GM23248 (cell line): Measurements from ENCODE around the gene GCK. TPM values are rescaled to one million over a fixed set of nuclear protein-coding genes. Genes with fewer than 3 reads are reported as not detected.

ENCODE experiments used
- DNase-seq: peaks from one replicate; pipeline ENCODE4 v3.0.0-alpha.2; 2015
- H2AFZ ChIP-seq: fragments of 200-600 bp; sonication (generic); 2 replicates; pipeline ENCODE4 v1.6.1; 2016; ENCODE audit warnings: antibody characterized with exemption
- H3F3A ChIP-seq: fragments of 200-600 bp; sonication (generic); 2 replicates; pipeline ENCODE4 v1.6.1; 2016; ENCODE audit warnings: mild to moderate bottlenecking, antibody characterized with exemption, mixed run types; ENCODE audit not compliant: insufficient read depth
- H3K27ac ChIP-seq: fragments of 200-600 bp; sonication (generic); 2 replicates; pipeline ENCODE4 v1.5.1; 2016; ENCODE audit warnings: mild to moderate bottlenecking
- H3K27me3 ChIP-seq: fragments of 200-600 bp; sonication (generic); replicated peaks from 2 replicates; pipeline ENCODE4 v1.6.1; 2016; ENCODE audit warnings: mild to moderate bottlenecking; ENCODE audit not compliant: insufficient read depth
- H3K36me3 ChIP-seq: fragments of 200-600 bp; sonication (generic); 2 replicates; pipeline ENCODE4 v1.6.1; 2016; ENCODE audit warnings: low read depth, mild to moderate bottlenecking
- H3K4me1 ChIP-seq: fragments of 200-600 bp; sonication (generic); 2 replicates; pipeline ENCODE4 v1.6.1; 2016; ENCODE audit warnings: mild to moderate bottlenecking; ENCODE audit not compliant: insufficient read depth
- H3K4me2 ChIP-seq: fragments of 200-600 bp; sonication (generic); one replicate; pipeline ENCODE4 v1.6.1; 2016; ENCODE audit warnings: mild to moderate bottlenecking; ENCODE audit not compliant: unreplicated experiment
- H3K4me3 ChIP-seq: fragments of 200-600 bp; sonication (generic); 2 replicates; pipeline ENCODE4 v1.5.1; 2016; ENCODE audit warnings: mild to moderate bottlenecking
- H3K79me2 ChIP-seq: fragments of 200-600 bp; sonication (generic); 2 replicates; pipeline ENCODE4 v1.6.1; 2016; ENCODE audit warnings: mild to moderate bottlenecking; ENCODE audit not compliant: insufficient read depth
- H3K9ac ChIP-seq: fragments of 200-600 bp; sonication (generic); 2 replicates; pipeline ENCODE4 v1.6.1; 2016; ENCODE audit warnings: mild to moderate bottlenecking
- H3K9me2 ChIP-seq: fragments of 200-600 bp; sonication (generic); 2 replicates; pipeline ENCODE4 v1.6.1; 2016; ENCODE audit warnings: mixed run types, mild to moderate bottlenecking, moderate library complexity; ENCODE audit not compliant: insufficient read depth
- H3K9me3 ChIP-seq: fragments of 200-600 bp; sonication (generic); one replicate; pipeline ENCODE4 v1.6.1; 2017; ENCODE audit warnings: low read depth
- H4K20me1 ChIP-seq: fragments of 200-600 bp; sonication (generic); 2 replicates; pipeline ENCODE4 v1.6.0; 2016; ENCODE audit not compliant: insufficient read depth
- EZH2 ChIP-seq: fragments of 200-600 bp; sonication (generic); IDR thresholded peaks from 2 replicates; pipeline ENCODE4 v1.6.1; 2018; ENCODE audit warnings: antibody characterized with exemption, mild to moderate bottlenecking; ENCODE audit not compliant: insufficient read depth, poor library complexity, severe bottlenecking
- EZH2phosphoT487 ChIP-seq: fragments of 200-600 bp; sonication (generic); IDR thresholded peaks from 2 replicates; pipeline ENCODE4 v1.6.1; 2018; ENCODE audit warnings: antibody characterized with exemption, moderate library complexity, mild to moderate bottlenecking, low read depth; ENCODE audit not compliant: insufficient read depth
- WGBS, 2 experiments: methylation state at CpG; one replicate each; pipeline ENCODE4 v1.1.6; 2015 to 2017; ENCODE audit warnings: low lambda C conversion rate in 2 of 2, low coverage in 1 of 2; ENCODE audit errors: missing lambda C conversion rate in 2 of 2; 5-methylcytosine and 5-hydroxymethylcytosine counted together
- in situ Hi-C: fragments of 300-500 bp; cut with MboI; formaldehyde crosslinking; loops from 2 replicates; pipeline ENCODE4 v1.15.0; 2020
- polyA plus RNA-seq: library from polyadenylated mRNA; unstranded; fragments of >200 nt; fragmentation: Nextera tagmentation; extraction: Ambion mirVana; gene quantifications from 2 replicates; pipeline ENCODE4 v1.2.1, GENCODE V29; 2016
- total RNA-seq: library from RNA; depleted of rRNA; stranded (reverse); fragments of >200 nt; shearing (Covaris generic); gene quantifications from 2 replicates; pipeline ENCODE4 v1.2.3, GENCODE V29; 2014

The GCK gene
- total and polyA plus RNA-seq, 2 experiments from 2014 or later: 0.11 to 0.23 TPM

DNA sequence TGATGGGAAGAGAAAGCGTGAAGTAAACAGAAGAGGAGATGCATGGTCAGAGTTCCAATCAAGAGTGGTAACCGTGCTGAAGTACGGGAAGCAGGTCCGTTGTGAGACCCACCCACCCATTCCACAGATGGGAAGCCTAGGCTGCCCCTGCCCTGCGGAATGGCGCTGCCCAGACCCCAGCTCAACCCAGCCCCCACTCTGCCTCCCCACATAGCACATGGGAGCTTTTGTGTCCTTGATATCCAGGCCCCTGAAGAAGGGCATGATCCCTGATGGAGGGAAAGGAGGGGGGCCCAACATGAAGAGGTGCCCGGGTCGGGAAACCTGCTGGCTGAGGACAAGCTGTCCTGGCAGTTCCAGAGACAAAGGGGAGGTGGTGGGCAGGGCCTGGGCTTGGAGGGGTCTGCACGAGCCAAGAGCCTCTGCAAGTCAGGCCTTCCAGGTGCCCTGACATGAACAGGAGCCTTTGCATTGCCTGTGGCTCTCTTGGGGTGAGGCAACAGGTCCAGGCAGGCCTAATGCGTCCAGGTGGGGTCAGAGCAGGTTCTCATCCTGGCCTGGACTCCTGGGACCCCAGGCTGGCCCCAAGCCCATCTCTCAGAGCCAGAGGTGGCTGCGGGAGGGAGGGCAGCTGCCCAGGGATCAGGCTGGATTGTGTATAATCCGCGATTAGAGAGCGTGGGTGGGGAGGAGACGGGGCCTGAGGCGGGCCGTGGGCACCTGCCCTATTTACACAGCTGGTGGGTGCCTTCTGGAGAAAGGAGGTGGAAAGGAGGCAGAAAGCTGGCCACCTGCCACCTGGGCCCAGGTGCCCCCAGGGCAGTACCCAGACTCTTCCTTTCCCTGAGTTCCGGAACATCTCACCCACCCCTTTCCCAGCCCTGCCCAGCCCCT lies 35.1 kb upstream of the GCK start:
- Histone ChIP-seq H3K9ac (no peak overlapping the region), H3K9me2 (no peaks in the 10 kb centered on the region), H4K20me1 (no peaks in the 10 kb centered on the region), H3K4me2 (no peak overlapping the region), H3K27me3 (peaks cover 8% of the 10 kb centered on the region; the same call in 1 of the 2 replicates), H3K36me3 (no peaks in the 10 kb centered on the region), H3F3A (no peaks in the 10 kb centered on the region), H3K4me1 (no peaks in the 10 kb centered on the region), H2AFZ (no peak overlapping the region), H3K27ac (no peak overlapping the region), H3K9me3 (no peaks in the 10 kb centered on the region), H3K79me2 (no peaks in the 10 kb centered on the region), H3K4me3 (no peak overlapping the region)
- 50 to 53% methylated on average over 17 to 18 of the region's 18 CpGs for WGBS, 2 experiments
- in situ Hi-C loops: no loop called here
- TF ChIP-seq EZH2: no peak
- no peak for TF ChIP-seq EZH2phosphoT487
- DNase-seq: no peak

DNA sequence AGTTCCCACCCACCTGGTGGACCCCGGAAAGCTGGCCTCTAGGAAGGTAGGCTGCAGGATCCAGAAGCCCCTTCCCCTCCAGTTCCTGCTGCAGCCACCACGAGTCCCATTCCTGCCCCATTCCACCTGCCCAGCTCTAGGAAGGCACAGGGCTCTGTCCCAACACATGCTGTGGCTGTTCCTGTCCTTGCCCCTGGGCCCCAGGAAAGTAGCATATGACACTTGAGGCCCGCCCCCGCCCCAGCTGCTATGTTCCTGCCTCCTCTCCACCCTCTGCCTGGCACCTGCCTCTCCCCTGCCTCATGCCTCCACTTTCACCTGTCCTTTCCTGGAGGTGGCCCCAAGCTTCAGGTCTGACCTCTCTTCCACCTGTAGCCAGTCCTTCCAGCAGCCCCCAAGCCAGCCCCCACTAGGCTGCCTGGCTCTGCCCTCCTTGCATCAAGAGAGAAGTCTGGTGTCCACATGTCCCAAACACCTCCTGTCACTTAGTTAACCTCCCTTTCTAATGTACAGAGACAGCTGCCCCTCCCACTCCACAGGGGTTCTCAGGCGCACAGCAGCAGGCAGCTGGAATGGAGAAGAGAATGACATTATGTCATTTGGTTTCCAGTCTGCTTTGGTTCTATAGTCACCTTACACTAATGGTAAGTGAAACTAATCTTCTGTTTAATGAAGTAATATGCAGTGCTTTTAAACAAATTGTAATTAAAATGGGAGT lies 34.3 kb upstream of the GCK start:
- Histone ChIP-seq H3K27ac (no peak overlapping the region), H3K4me2 (no peak overlapping the region), H3K4me3 (no peak overlapping the region), H4K20me1 (no peaks in the 10 kb centered on the region), H3K36me3 (no peaks in the 10 kb centered on the region), H2AFZ (no peak overlapping the region), H3K9ac (no peak overlapping the region), H3K4me1 (no peaks in the 10 kb centered on the region), H3K79me2 (no peaks in the 10 kb centered on the region), H3K9me2 (no peaks in the 10 kb centered on the region), H3K27me3 (peaks cover 8% of the 10 kb centered on the region; the same call in 1 of the 2 replicates), H3K9me3 (no peaks in the 10 kb centered on the region), H3F3A (no peaks in the 10 kb centered on the region)
- TF ChIP-seq EZH2 (no peak), EZH2phosphoT487 (no peak)
- no peak for DNase-seq
- WGBS, 2 experiments: 29 to 31% methylated on average over 5 of the region's 5 CpGs
- in situ Hi-C loops: no loop called here

DNA sequence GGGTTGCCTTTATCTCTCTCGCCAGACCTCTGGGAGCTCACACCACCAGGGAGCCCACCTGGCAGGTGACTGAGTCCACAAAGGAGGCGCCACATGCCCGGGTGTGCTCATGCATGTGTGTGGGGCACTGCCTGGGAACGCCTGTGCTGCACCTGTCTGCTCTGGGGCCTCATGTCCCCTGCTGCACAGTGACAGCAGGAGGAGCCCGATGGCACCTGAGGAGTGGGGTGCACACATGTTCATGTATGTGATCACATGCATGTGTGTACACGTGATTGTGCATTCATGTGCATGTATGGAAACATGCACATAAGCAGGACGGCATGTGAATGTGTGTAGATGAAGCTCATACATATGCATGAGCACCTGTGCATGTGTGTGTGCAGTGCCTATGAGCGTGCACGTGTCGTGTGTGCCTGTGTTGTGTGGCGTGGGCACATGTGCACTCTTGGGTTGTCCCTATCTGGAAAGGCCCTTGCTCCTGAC lies 33.6 kb upstream of the GCK start:
- WGBS, 2 experiments: 60 to 69% methylated on average over 11 of the region's 11 CpGs
- in situ Hi-C loops: no loop called here
- Histone ChIP-seq H3K4me1 (no peaks in the 10 kb centered on the region), H3F3A (no peaks in the 10 kb centered on the region), H2AFZ (no peak overlapping the region), H3K4me3 (no peak overlapping the region), H3K36me3 (no peaks in the 10 kb centered on the region), H3K79me2 (no peaks in the 10 kb centered on the region), H3K9ac (no peak overlapping the region), H4K20me1 (no peaks in the 10 kb centered on the region), H3K9me3 (no peaks in the 10 kb centered on the region), H3K4me2 (no peak overlapping the region), H3K27me3 (peaks cover 8% of the 10 kb centered on the region; the same call in 1 of the 2 replicates), H3K9me2 (no peaks in the 10 kb centered on the region), H3K27ac (no peak overlapping the region)
- TF ChIP-seq EZH2 (no peak), EZH2phosphoT487 (no peak)
- no peak for DNase-seq

DNA sequence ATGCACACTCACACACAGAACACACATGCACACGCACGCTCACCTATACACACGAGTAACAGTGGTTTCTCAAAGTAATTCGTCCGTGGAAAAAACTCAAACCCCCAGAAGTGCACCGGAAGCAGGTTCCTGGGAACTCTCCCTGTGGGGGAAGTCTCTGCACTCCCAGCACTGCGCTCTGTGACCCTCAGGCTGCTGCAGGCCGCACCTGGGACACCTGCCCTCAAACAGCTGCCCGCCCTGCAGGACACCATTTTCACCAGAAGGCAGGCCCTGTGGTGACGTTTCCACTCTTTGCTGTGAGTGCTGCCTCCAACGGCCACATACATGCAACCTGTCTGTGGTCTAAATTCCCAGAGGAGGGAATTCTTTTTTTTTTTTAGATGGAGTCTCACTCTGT lies 32.8 kb upstream of the GCK start:
- no peaks in the 10 kb centered on the region for H3F3A ChIP-seq
- H4K20me1 ChIP-seq: no peaks in the 10 kb centered on the region
- no peaks in the 10 kb centered on the region for H3K9me3 ChIP-seq
- no peaks in the 10 kb centered on the region for H3K4me1 ChIP-seq
- no peak for TF ChIP-seq EZH2
- TF ChIP-seq EZH2phosphoT487: no peak
- no peak overlapping the region for H3K27ac ChIP-seq
- WGBS, 2 experiments: 68 to 72% methylated on average over 11 of the region's 11 CpGs
- H3K36me3 ChIP-seq: no peaks in the 10 kb centered on the region
- no peak overlapping the region for H3K4me2 ChIP-seq
- H3K27me3 ChIP-seq: peaks cover 8% of the 10 kb centered on the region; the same call in 1 of the 2 replicates
- no peak overlapping the region for H3K4me3 ChIP-seq
- no peak overlapping the region for H2AFZ ChIP-seq
- no peaks in the 10 kb centered on the region for H3K9me2 ChIP-seq
- H3K9ac ChIP-seq: no peak overlapping the region
- DNase-seq: no peak
- H3K79me2 ChIP-seq: no peaks in the 10 kb centered on the region
- in situ Hi-C loops: no loop called here
